Stimulated activated CD8-positive, alpha-beta memory T cell treated with anti-CD3 and anti-CD28 coated beads, Interleukin-12 subunit alpha, Interleukin-12 subunit beta, amount 100 ng/mL, for 24 hours (primary cell): ENCODE measurements around the gene MEF2D.
A peak's percentile ranks its signal among the peaks of the same experiment; 100 is the strongest.

Source experiments
- DNase-seq: peaks from one replicate; pipeline ENCODE4 v3.0.0-alpha.2; 2020; ENCODE audit errors: extremely low read depth

The MEF2D gene

GRCh38 chr1:156487862-156488261, 12.7 kb downstream of the MEF2D start:
- DNase-seq, result no peak

- no peak for DNase-seq
These were observed 13.9 kb downstream of the MEF2D start for GRCh38 chr1:156486421-156487344.

- DNase-seq, result no peak
These were observed 14.6 kb downstream of the MEF2D start for GRCh38 chr1:156485984-156486383.

- DNase-seq, result no peak
These were observed 16.0 kb downstream of the MEF2D start for GRCh38 chr1:156484480-156485058.

GRCh38 chr1:156483397-156483796, 17.2 kb downstream of the MEF2D start:
- DNase-seq, result no peak

- no peak for DNase-seq
These were observed 18.3 kb downstream of the MEF2D start for GRCh38 chr1:156482276-156482675.

- DNase-seq, result no peak
These were observed 19.0 kb downstream of the MEF2D start for GRCh38 chr1:156481527-156481926.

GRCh38 chr1:156480411-156481192, 20.0 kb downstream of the MEF2D start:
- DNase-seq, result peak; percentile 45

- no peak for DNase-seq
These were observed 20.6 kb downstream of the MEF2D start for GRCh38 chr1:156480016-156480370.

GRCh38 chr1:156479093-156480015, 21.2 kb downstream of the MEF2D start:
- DNase-seq, result no peak

GRCh38 chr1:156478250-156478627, 22.3 kb downstream of the MEF2D start:
- no peak for DNase-seq

GRCh38 chr1:156477526-156478249, 22.9 kb downstream of the MEF2D start:
- no peak for DNase-seq

GRCh38 chr1:156476501-156477298, 23.9 kb downstream of the MEF2D start:
- DNase-seq, result no peak

- DNase-seq, result no peak
These were observed 24.7 kb downstream of the MEF2D start for GRCh38 chr1:156475568-156476500.

GRCh38 chr1:156474966-156475365, 25.6 kb downstream of the MEF2D start:
- no peak for DNase-seq

GRCh38 chr1:156471496-156472490, 28.8 kb downstream of the MEF2D start:
- no peak for DNase-seq

GRCh38 chr1:156470473-156470872, 30.1 kb downstream of the MEF2D start:
- DNase-seq, result no peak
